Glomerular visceral epithelial cell (primary cell): ENCODE data around the gene TMEM121B.

Experiments used
- DNase-seq: peaks from one replicate; pipeline ENCODE4 v3.0.0-alpha.2; 2016; ENCODE audit errors: extremely low spot score

Gene TMEM121B

GRCh38 chr22:17138513-17138912 is 17.4 kb upstream of the TMEM121B start:
- DNase-seq, result no peak

GRCh38 chr22:17137861-17138425 is 16.8 kb upstream of the TMEM121B start:
- no peak for DNase-seq

- no peak for DNase-seq
These were observed 16.0 kb upstream of the TMEM121B start for GRCh38 chr22:17137170-17137569.

- no peak for DNase-seq
These were observed 14.1 kb upstream of the TMEM121B start for GRCh38 chr22:17135153-17135760.

GRCh38 chr22:17133137-17133536 is 12.0 kb upstream of the TMEM121B start:
- no peak for DNase-seq

GRCh38 chr22:17132112-17132511 is 11.0 kb upstream of the TMEM121B start:
- DNase-seq, result no peak

- no peak for DNase-seq
These were observed 10.5 kb upstream of the TMEM121B start for GRCh38 chr22:17131686-17132085.

GRCh38 chr22:17130199-17130598 is 9.0 kb upstream of the TMEM121B start:
- peak; percentile 17 for DNase-seq

GRCh38 chr22:17120711-17121232 is 388 bp downstream of the TMEM121B start:
- DNase-seq, result peak; percentile 1

DNA sequence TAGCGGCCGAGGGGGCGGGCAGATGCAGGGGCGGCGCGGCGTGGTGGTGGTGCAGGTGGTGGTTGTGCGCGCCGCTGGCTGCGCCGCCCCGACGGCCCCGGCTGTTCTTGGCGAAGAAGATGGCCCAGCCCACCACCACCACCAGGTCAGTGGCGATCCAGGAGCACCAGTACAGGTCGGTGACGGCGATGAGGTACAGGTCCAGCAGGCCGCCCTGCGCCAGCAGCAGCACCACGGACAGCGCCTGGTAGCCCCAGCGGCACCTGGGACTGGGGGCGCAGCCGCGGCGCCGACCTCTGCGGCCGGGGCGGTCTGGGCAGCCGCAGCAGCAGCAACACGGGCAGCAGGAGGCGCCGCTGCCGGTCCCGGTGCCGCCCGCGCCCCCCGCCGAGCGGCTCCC is 879 bp downstream of the TMEM121B start:
- peak; percentile 43 for DNase-seq

DNA sequence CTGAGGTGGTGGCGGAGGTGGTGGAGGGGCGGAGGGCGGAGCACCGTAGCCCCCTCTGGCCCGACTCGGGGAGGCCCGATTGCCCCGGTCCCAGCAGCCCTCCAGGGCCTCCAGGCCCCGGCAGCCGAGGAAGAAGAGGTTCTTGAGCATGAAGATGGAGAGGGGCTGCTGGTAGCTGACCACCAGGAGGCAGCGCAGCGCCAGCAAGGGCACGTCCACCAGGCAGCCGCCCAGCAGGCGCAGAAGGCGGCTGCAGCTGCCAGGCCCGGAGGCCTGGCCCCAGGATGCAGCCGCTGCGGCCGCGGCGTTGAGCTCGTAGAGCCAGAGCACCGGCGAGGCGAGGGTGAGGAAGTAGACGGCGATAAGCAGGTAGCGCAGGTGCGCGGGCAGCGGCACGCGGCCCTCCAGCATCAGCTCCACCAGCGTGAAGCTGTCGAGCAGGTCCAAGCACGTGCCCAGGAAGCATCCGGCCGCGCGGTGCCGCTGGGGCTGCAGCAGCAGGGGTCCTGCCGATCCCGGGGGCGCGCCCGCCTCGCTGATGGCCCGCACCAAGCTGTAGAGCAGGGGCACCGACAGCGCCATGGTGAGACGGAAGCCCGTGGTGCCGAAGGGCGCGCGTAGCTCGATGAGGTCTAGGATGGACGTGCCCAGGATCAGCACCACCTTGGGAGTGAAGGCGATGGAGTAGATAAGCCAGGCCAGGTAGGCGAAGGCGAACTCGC is 1.5 kb downstream of the TMEM121B start:
- no peak for DNase-seq

- DNase-seq, result no peak
These were observed 2.8 kb downstream of the TMEM121B start for GRCh38 chr22:17118342-17118741.

- DNase-seq, result no peak
These were observed 3.3 kb downstream of the TMEM121B start for GRCh38 chr22:17117890-17118289.

- DNase-seq, result no peak
These were observed 3.8 kb downstream of the TMEM121B start for GRCh38 chr22:17117400-17117799.

DNA sequence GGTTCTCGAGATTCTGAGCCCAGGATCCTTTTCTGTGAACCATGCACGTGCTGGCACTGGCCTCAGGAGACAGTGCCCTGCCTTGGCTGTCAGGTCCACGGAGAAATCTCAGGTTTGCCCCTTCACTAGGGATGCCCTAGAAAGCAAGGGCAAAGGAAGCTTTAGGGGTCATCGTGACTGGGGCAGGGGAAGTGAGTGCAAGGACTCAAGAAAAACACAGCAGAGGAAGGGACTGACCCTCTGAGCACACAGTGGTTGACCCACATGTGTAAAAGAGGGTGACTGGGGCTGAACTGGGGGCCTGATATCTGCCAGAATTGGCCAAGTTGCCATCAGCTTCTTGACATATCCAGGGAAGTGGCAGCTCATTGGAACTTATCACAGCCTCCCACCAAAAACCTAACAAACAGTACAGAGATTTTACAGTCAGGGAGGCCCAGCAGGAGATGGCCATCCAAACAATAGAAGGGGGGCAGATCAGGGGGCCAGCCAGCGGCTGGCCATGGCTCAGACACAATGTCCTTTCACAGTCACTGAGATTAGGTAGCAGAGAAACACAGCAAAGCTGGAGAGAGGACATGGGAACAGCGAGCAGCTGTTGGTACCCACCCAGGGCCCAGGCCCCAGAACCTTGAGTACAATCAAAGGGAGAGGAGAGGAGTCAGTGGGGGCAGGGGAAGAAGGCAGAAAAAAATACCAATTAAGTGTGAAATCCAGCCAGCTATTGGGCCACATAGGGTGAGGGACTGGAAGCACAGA is 4.4 kb downstream of the TMEM121B start:
- DNase-seq, result no peak

GRCh38 chr22:17115945-17116565 is 5.1 kb downstream of the TMEM121B start:
- no peak for DNase-seq

GRCh38 chr22:17115236-17115635 is 5.9 kb downstream of the TMEM121B start:
- DNase-seq, result no peak

- no peak for DNase-seq
These were observed 6.3 kb downstream of the TMEM121B start for GRCh38 chr22:17114898-17115235.

- DNase-seq, result no peak
These were observed 6.8 kb downstream of the TMEM121B start for GRCh38 chr22:17114173-17114897.

- no peak for DNase-seq
These were observed 7.6 kb downstream of the TMEM121B start for GRCh38 chr22:17113600-17113999.

GRCh38 chr22:17112491-17113042 is 8.6 kb downstream of the TMEM121B start:
- peak; percentile 20 for DNase-seq
